H1 (cell line): ENCODE results near the gene RAD50. TPM values are rescaled to one million over a fixed set of nuclear protein-coding genes. Genes with fewer than 3 reads are reported as not detected.

Source experiments
- CTCF ChIA-PET: fragments of 300-600 bp; sonication (Branson Sonifier 250); formaldehyde crosslinking; loops from one replicate; lab custom pipeline; 2021; ENCODE audit not compliant: partially characterized antibody; lab: Charles Lee
- POLR2A ChIA-PET: fragments of 300-600 bp; sonication (Branson Sonifier 250); formaldehyde crosslinking; loops from one replicate; lab custom pipeline; 2021; ENCODE audit warnings: inconsistent platforms; ENCODE audit not compliant: partially characterized antibody; lab: Charles Lee
- DNase-seq, 2 experiments: peaks; one replicate each; pipeline versions ENCODE4 v3.0.0 to v3.0.0-alpha.2; 2010 to 2022; ENCODE audit warnings: low spot score in 2 of 2, low read depth in 1 of 2, mixed read lengths in 1 of 2
- FAIRE-seq: peaks from 2 replicates; lab custom pipeline; 2011; peaks lifted over from hg19 to GRCh38; lab: Jason Lieb, UNC
- H2AFZ ChIP-seq: 2 replicates; pipeline ENCODE4 v1.8.1; 2012; ENCODE audit warnings: low read length, inconsistent platforms
- H2AK5ac ChIP-seq: 2 replicates; pipeline ENCODE4 v1.6.1; 2013; ENCODE audit warnings: low read depth, low read length
- H2BK120ac ChIP-seq: replicated peaks from 2 replicates; pipeline ENCODE3; 2013; ENCODE audit warnings: low read depth, low read length, inconsistent platforms
- H2BK12ac ChIP-seq: 2 replicates; pipeline ENCODE4 v1.6.1; 2013; ENCODE audit warnings: low read depth, low read length
- H2BK15ac ChIP-seq: 2 replicates; pipeline ENCODE4 v1.6.1; 2013; ENCODE audit warnings: low read length
- H2BK20ac ChIP-seq: 2 replicates; pipeline ENCODE4 v1.6.1; 2013; ENCODE audit warnings: low read length
- H2BK5ac ChIP-seq: 2 replicates; pipeline ENCODE4 v1.6.1; 2013; ENCODE audit warnings: low read depth, low read length
- H3K14ac ChIP-seq: 2 replicates; pipeline ENCODE4 v1.6.1; 2013; ENCODE audit warnings: inconsistent platforms; ENCODE audit not compliant: insufficient read length
- H3K18ac ChIP-seq: 2 replicates; pipeline ENCODE4 v1.6.1; 2013; ENCODE audit warnings: low read length; ENCODE audit errors: extremely low read depth
- H3K23ac ChIP-seq: 2 replicates; pipeline ENCODE4 v1.6.1; 2013; ENCODE audit warnings: inconsistent platforms; ENCODE audit not compliant: insufficient read length
- H3K23me2 ChIP-seq: 2 replicates; pipeline ENCODE4 v1.6.1; 2013; ENCODE audit warnings: low read depth, low read length
- H3K27ac ChIP-seq: 2 replicates; pipeline ENCODE4 v1.6.1; 2011; ENCODE audit warnings: low read depth, low read length, inconsistent platforms
- H3K27me3 ChIP-seq, 4 experiments: replicated peaks in 1 of 4; 1 replicate in 1 of 4; 2 replicates in 3 of 4; pipeline versions ENCODE4 v1.6.1 to v1.8.1; 2011 to 2013; ENCODE audit warnings: low read length in 3 of 4, mild to moderate bottlenecking in 3 of 4, inconsistent platforms in 2 of 4, mixed read lengths in 2 of 4, moderate library complexity in 1 of 4; ENCODE audit not compliant: control insufficient read depth in 3 of 4, insufficient read depth in 3 of 4; ENCODE audit errors: extremely low read depth in 1 of 4
- H3K36me3 ChIP-seq, 4 experiments: 2 replicates each; pipeline versions ENCODE4 v1.6.1 to v1.8.1; 2011 to 2013; ENCODE audit warnings: mild to moderate bottlenecking in 4 of 4, low read length in 3 of 4, moderate library complexity in 2 of 4, control low read depth in 1 of 4, inconsistent platforms in 1 of 4; ENCODE audit not compliant: insufficient read depth in 4 of 4, control insufficient read depth in 2 of 4
- H3K4ac ChIP-seq: replicated peaks from 2 replicates; pipeline ENCODE3; 2013; ENCODE audit warnings: low read length, low read depth, mixed read lengths, inconsistent platforms; ENCODE audit not compliant: insufficient read length
- H3K4me1 ChIP-seq, 4 experiments: replicated peaks in 1 of 4; 1 replicate in 1 of 4; 2 replicates in 3 of 4; pipeline versions ENCODE4 v1.6.1 to v1.8.1; 2011 to 2013; ENCODE audit warnings: low read length in 3 of 4, inconsistent platforms in 2 of 4, mixed read lengths in 1 of 4; ENCODE audit not compliant: insufficient read depth in 4 of 4, control insufficient read depth in 3 of 4
- H3K4me2 ChIP-seq, 2 experiments: 2 replicates each; pipeline versions ENCODE4 v1.6.1 to v1.8.1; 2011 to 2013; ENCODE audit warnings: low read depth in 2 of 2, low read length in 2 of 2, control low read depth in 1 of 2, inconsistent platforms in 1 of 2, mild to moderate bottlenecking in 1 of 2; ENCODE audit not compliant: insufficient read depth in 1 of 2
- H3K4me3 ChIP-seq, 4 experiments: fragments of 200-600, 300-600 bp in 1 of 4; sonication (generic), shearing (Covaris generic), sonication (Bioruptor Twin) in 1 of 4; 2 replicates each; pipeline versions ENCODE4 v1.5.1 to v1.8.1; 2011 to 2016; ENCODE audit warnings: low read length in 4 of 4, low read depth in 3 of 4, control low read depth in 2 of 4, inconsistent platforms in 2 of 4, mild to moderate bottlenecking in 2 of 4, mixed read lengths in 1 of 4, moderate library complexity in 1 of 4; ENCODE audit not compliant: insufficient read depth in 2 of 4; ENCODE audit errors: extremely low read depth in 1 of 4
- H3K56ac ChIP-seq: replicated peaks from 2 replicates; pipeline ENCODE3; 2013; ENCODE audit warnings: low read depth, mild to moderate bottlenecking, mixed read lengths, low read length, inconsistent platforms; ENCODE audit not compliant: insufficient read length
- H3K79me1 ChIP-seq: 2 replicates; pipeline ENCODE4 v1.6.1; 2013; ENCODE audit warnings: low read depth, low read length, control low read depth
- H3K79me2 ChIP-seq, 2 experiments: 2 replicates each; pipeline versions ENCODE4 v1.6.1 to v1.8.1; 2012 to 2013; ENCODE audit warnings: low read length in 2 of 2, mild to moderate bottlenecking in 2 of 2, inconsistent platforms in 1 of 2; ENCODE audit not compliant: insufficient read depth in 2 of 2, control insufficient read depth in 1 of 2
- H3K9ac ChIP-seq, 4 experiments: replicated peaks in 1 of 4; 1 replicate in 1 of 4; 2 replicates in 3 of 4; pipeline versions ENCODE4 v1.6.1 to v1.8.1; 2011 to 2013; ENCODE audit warnings: low read depth in 3 of 4, low read length in 3 of 4, control low read depth in 2 of 4, mild to moderate bottlenecking in 2 of 4, moderate library complexity in 2 of 4, inconsistent platforms in 1 of 4; ENCODE audit errors: extremely low read depth in 1 of 4
- H3K9me3 ChIP-seq, 2 experiments: 2 replicates each; pipeline versions ENCODE4 v1.6.1 to v1.8.1; 2012 to 2013; ENCODE audit warnings: mild to moderate bottlenecking in 2 of 2, moderate library complexity in 2 of 2, control low read depth in 1 of 2, inconsistent platforms in 1 of 2, low read depth in 1 of 2, low read length in 1 of 2, mixed read lengths in 1 of 2; ENCODE audit not compliant: insufficient read depth in 2 of 2
- H4K20me1 ChIP-seq, 2 experiments: replicated peaks in 1 of 2; 2 replicates each; pipeline versions ENCODE3 to v1.8.1; 2011 to 2013; ENCODE audit warnings: inconsistent platforms in 2 of 2, low read length in 2 of 2, mild to moderate bottlenecking in 1 of 2; ENCODE audit not compliant: insufficient read depth in 2 of 2, control insufficient read depth in 1 of 2
- H4K5ac ChIP-seq: 2 replicates; pipeline ENCODE4 v1.6.1; 2013; ENCODE audit warnings: low read length, low read depth, mixed read lengths, inconsistent platforms; ENCODE audit not compliant: insufficient read length
- H4K8ac ChIP-seq: 2 replicates; pipeline ENCODE4 v1.8.0; 2013; ENCODE audit warnings: mild to moderate bottlenecking, moderate library complexity, low read length, inconsistent platforms; ENCODE audit not compliant: insufficient read depth; ENCODE audit errors: extremely low read depth
- H4K91ac ChIP-seq: replicated peaks from 2 replicates; pipeline ENCODE3; 2013; ENCODE audit warnings: low read length, mixed read lengths, inconsistent platforms; ENCODE audit not compliant: insufficient read length
- ATF3 ChIP-seq: IDR thresholded peaks from 2 replicates; pipeline ENCODE4 v1.6.1; 2011; ENCODE audit warnings: low read depth, mild to moderate bottlenecking, low read length; ENCODE audit not compliant: insufficient read depth
- WGBS, 2 experiments: shearing (Covaris generic) in 1 of 2; methylation state at CpG; one replicate each; pipeline versions ENCODE4 v1.1.6 to v1.1.7; 2013 to 2015; ENCODE audit warnings: low lambda C conversion rate in 2 of 2, mixed read lengths in 2 of 2, inconsistent platforms in 1 of 2, low coverage in 1 of 2, missing lambda C conversion rate in 1 of 2; ENCODE audit not compliant: insufficient replicate concordance in 2 of 2, insufficient coverage in 1 of 2, insufficient read length in 1 of 2; ENCODE audit errors: extremely low coverage in 1 of 2, missing lambda C conversion rate in 1 of 2; 5-methylcytosine and 5-hydroxymethylcytosine counted together
- polyA plus RNA-seq, 7 experiments: library from polyadenylated mRNA; depleted of rRNA in 3 of 7; stranded (reverse) in 5 of 7; unstranded in 2 of 7; fragments of >200 nt in 5 of 7; fragments of 200-250 nt in 2 of 7; gene quantifications; 1 replicate in 5 of 7; 2 replicates in 1 of 7; 4 replicates in 1 of 7; pipeline versions ENCODE4 v1.2.1 to v1.2.3, GENCODE V29; 2011 to 2013; ENCODE audit warnings: missing spikeins in 2 of 7, mixed read lengths in 2 of 7
- total RNA-seq: library from RNA; stranded (reverse); fragmentation: NEBNext Ultra II Directional; extraction: Animal tissue kit (Norgen Biotek cat#: 25700); gene quantifications from 2 replicates; pipeline ENCODE4 v1.2.1, GENCODE V29; 2021

RAD50 gene
- total and polyA plus RNA-seq, 2 of the 8 experiments (the other 6 are each of a cell fraction or from before 2014, with no cell fraction given), result 10.1 to 39.4 TPM

- Histone ChIP-seq H3K4me3 (no peak overlapping the region), H4K5ac (no peak overlapping the region), H3K36me3 (peaks cover 0 to 8% (median 2%) of the 10 kb centered on the region in 4 experiments; a peak in 3 of 8 replicates), H3K79me1 (no peaks in the 10 kb centered on the region), H2BK15ac (no peak overlapping the region), H3K9me3 (peaks cover 5 to 6% of the 10 kb centered on the region in 2 experiments; a peak in 3 of 4 replicates), H3K4me1 (peaks cover 0 to 5% (median under 1%) of the 10 kb centered on the region in 4 experiments; a peak in 2 of 7 replicates), H2BK20ac (no peak overlapping the region), H3K27me3 (no peaks in the 10 kb centered on the region), H2AK5ac (no peak overlapping the region), H4K20me1 (no peaks in the 10 kb centered on the region), H3K9ac (no peak overlapping the region), H2BK5ac (no peak overlapping the region), H3K23me2 (no peaks in the 10 kb centered on the region), H2AFZ (no peak overlapping the region), H3K27ac (no peak overlapping the region), H2BK12ac (no peak overlapping the region), H2BK120ac (no peak overlapping the region), H3K14ac (no peak overlapping the region), H3K79me2 (no peaks in the 10 kb centered on the region), H4K8ac (no peak overlapping the region), H3K4me2 (no peak overlapping the region), H3K23ac (no peak overlapping the region), H3K56ac (no peak overlapping the region), H4K91ac (no peak overlapping the region), H3K4ac (no peak overlapping the region), H3K18ac (no peak overlapping the region)
- 96% methylated on average over 2 of the region's 2 CpGs; no CpG with 5 or more reads in 1 of the 2 experiments for WGBS, 2 experiments
- DNase-seq (no peak), FAIRE-seq (no peak)
- no peak for TF ChIP-seq ATF3
- CTCF ChIA-PET, result interaction anchor here (1.2 kb wide), 1 partner anchor 17 kb away, joined by 4 read pairs; no protein-coding TSS in a partner anchor
- POLR2A ChIA-PET, result interaction anchor here (1.2 kb wide), 1 partner anchor 14 kb away, joined by 3 read pairs; no protein-coding TSS in a partner anchor
Observed at GRCh38 chr5:132647473-132647872, 90.7 kb downstream of the RAD50 start.
